Prostate gland (tissue), 2 donors: Measurements from ENCODE around the gene QPCT. TPM values are rescaled to one million over a fixed set of nuclear protein-coding genes. Genes with fewer than 3 reads are reported as not detected.

Source experiments
- DNase-seq: peaks from one replicate; pipeline ENCODE4 v3.0.0-alpha.2; 2019; ENCODE audit warnings: low spot score
- H3K27ac ChIP-seq, 2 donors: fragments of 200-600 bp; sonication (generic); 2 replicates each; pipeline ENCODE4 v1.5.1; 2017 to 2019
- H3K27me3 ChIP-seq: fragments of 200-600 bp; sonication (generic); replicated peaks from 2 replicates; pipeline ENCODE4 v1.5.1; 2019; ENCODE audit not compliant: insufficient read depth
- H3K36me3 ChIP-seq, 2 donors: fragments of 200-600 bp; sonication (generic); 1 replicate in 1 of 2; 2 replicates in 1 of 2; pipeline versions ENCODE4 v1.5.1 to v1.8.1; 2017 to 2019
- H3K4me1 ChIP-seq: fragments of 200-600 bp; sonication (generic); replicated peaks from 2 replicates; pipeline ENCODE4 v1.5.1; 2019
- H3K4me3 ChIP-seq, 2 donors: fragments of 200-600 bp; sonication (generic); 2 replicates each; pipeline ENCODE4 v1.5.1; 2017 to 2019
- H3K9me3 ChIP-seq: fragments of 200-600 bp; sonication (generic); 2 replicates; pipeline ENCODE4 v1.5.1; 2017
- CTCF ChIP-seq, 4 experiments: fragments of 200-600 bp in 2 of 4; fragments of 450-650 bp in 2 of 4; sonication (generic) in 2 of 4; IDR thresholded peaks; 1 replicate in 3 of 4; 2 replicates in 1 of 4; pipeline ENCODE4 v1.5.1; 2016 to 2019; ENCODE audit warnings: antibody characterized with exemption in 4 of 4, mild to moderate bottlenecking in 2 of 4, moderate library complexity in 2 of 4
- POLR2A ChIP-seq: fragments of 450-650 bp; IDR thresholded peaks from one replicate; pipeline ENCODE4 v1.6.1; 2016; ENCODE audit warnings: antibody characterized with exemption, mild to moderate bottlenecking
- POLR2AphosphoS5 ChIP-seq: sonication (generic); formaldehyde crosslinking; IDR thresholded peaks from one replicate; pipeline ENCODE4 v1.6.1; 2017; ENCODE audit warnings: antibody characterized with exemption
- WGBS: methylation state at CpG from one replicate; pipeline ENCODE4 v1.1.5; 2018; 5-methylcytosine and 5-hydroxymethylcytosine counted together
- intact Hi-C: fragments of 100-400 bp; cut with DNase I; formaldehyde crosslinking; loops from one replicate; pipeline ENCODE4 v1.14.2; 2022
- total RNA-seq, 2 donors: library from RNA; depleted of rRNA; stranded (reverse); fragments of >200 nt; gene quantifications; one replicate each; pipeline ENCODE4 v1.1.0, GENCODE V29; 2016

The QPCT gene
- total RNA-seq, 2 donors from 2014 or later: 5.3 to 11.7 TPM

GRCh38 chr2:37326285-37326684 is 18.1 kb upstream of the QPCT start:
- Histone ChIP-seq H3K4me1 (no peaks in the 10 kb centered on the region), H3K36me3 (no peaks in the 10 kb centered on the region), H3K9me3 (no peaks in the 10 kb centered on the region), H3K4me3 (no peak overlapping the region), H3K27ac (peak overlapping the region in 1 of 2 donors; percentile 17), H3K27me3 (no peaks in the 10 kb centered on the region)
- DNase-seq: peak; percentile 14
- 2% methylated on average over 2 of the region's 2 CpGs for WGBS
- no peak for TF ChIP-seq POLR2A
- intact Hi-C loops: no loop called here

DNA sequence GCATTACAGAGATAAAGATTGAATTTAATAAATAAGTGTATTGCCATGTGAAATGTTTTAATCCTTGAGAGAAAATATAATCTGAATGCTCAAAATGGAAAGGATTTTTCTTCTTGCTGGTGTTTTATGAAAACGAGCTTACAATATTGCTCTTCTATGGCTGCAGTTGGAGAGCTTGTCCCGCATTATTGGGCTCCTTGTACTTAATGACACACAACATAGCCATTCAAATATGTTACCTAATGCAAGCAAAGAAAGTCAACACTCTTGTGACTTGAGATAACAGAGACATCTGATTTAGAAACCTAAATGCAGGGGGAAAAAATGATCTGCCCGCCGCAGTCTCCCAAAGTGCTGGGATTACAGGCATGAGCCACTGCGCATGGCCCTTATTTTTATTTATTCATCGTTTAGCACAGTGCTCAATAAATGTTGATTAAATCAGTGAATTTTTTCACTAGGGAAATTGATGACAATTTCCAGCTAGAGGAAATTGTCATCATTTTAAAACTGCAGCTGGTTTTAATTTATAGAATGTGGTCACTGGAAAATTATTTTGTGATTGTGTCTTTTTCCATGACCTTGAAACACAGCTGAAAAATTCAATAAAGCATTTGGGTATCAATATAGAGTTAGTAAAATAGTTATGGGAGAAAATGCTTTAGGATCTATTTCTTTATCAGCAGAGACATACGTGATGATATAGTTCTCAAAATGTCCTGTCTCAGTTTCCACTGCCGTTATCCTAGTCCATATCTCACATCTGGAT is 17.4 kb upstream of the QPCT start:
- Histone ChIP-seq H3K4me3 (no peak overlapping the region), H3K27me3 (no peaks in the 10 kb centered on the region), H3K27ac (no peak overlapping the region), H3K4me1 (no peaks in the 10 kb centered on the region), H3K36me3 (no peaks in the 10 kb centered on the region), H3K9me3 (no peaks in the 10 kb centered on the region)
- intact Hi-C loops: no loop called here
- TF ChIP-seq CTCF (IDR thresholded peaks at IDR 0.05) (no peak), POLR2A (no peak), POLR2AphosphoS5 (no peak)
- no peak for DNase-seq
- WGBS: 85% methylated on average over 8 of the region's 8 CpGs

DNA sequence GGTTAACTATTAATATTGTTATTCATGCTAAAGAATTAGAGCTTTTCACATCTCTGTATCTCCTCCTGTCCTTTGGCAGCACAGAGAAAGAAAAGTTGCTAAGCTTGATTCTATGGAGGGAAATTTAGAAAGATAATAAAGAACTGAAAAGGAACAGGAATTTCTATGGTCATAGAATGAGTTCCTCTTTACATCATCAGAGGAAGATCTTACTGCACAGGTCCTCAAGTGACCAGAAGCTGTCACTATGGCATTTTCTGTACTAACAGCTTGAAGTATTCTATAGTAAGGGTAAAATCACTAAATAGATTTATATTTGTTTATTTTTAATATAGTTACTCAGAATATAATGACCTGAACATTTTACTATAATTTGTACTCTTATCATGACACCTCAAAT is 13.7 kb upstream of the QPCT start:
- no peaks in the 10 kb centered on the region for H3K36me3 ChIP-seq
- TF ChIP-seq POLR2AphosphoS5 (no peak), POLR2A (no peak)
- H3K4me3 ChIP-seq: no peak overlapping the region
- no peak for DNase-seq
- no peak overlapping the region for H3K27ac ChIP-seq
- H3K4me1 ChIP-seq: no peaks in the 10 kb centered on the region
- intact Hi-C loops: no loop called here
- H3K27me3 ChIP-seq: no peaks in the 10 kb centered on the region
- no peaks in the 10 kb centered on the region for H3K9me3 ChIP-seq

DNA sequence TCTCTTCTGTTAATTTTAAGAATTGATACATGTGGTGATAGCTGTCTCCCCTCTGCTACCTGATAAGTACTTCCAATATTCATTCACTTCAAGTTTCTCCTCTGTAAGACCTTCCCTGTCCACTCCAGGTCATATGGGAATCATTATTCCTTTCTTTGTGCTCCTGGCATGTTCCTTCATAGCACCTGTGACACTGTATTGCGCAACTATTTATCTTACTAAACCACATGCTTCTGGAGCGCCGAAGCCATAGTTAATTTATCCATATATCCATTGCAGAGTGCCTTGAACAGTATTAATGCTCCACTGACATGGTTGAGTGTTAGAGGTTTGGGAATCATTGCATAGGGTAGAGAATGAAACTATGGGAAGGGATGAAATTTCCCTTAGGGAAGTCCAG is 11.9 kb upstream of the QPCT start:
- H3K36me3 ChIP-seq: no peaks in the 10 kb centered on the region
- no peak overlapping the region for H3K27ac ChIP-seq
- TF ChIP-seq CTCF (IDR thresholded peaks at IDR 0.05) (no peak), POLR2A (no peak), POLR2AphosphoS5 (no peak)
- H3K9me3 ChIP-seq: no peaks in the 10 kb centered on the region
- no peaks in the 10 kb centered on the region for H3K4me1 ChIP-seq
- no peaks in the 10 kb centered on the region for H3K27me3 ChIP-seq
- H3K4me3 ChIP-seq: no peak overlapping the region
- DNase-seq: no peak
- intact Hi-C loops: no loop called here
- 76% methylated on average over 3 of the region's 3 CpGs for WGBS

DNA sequence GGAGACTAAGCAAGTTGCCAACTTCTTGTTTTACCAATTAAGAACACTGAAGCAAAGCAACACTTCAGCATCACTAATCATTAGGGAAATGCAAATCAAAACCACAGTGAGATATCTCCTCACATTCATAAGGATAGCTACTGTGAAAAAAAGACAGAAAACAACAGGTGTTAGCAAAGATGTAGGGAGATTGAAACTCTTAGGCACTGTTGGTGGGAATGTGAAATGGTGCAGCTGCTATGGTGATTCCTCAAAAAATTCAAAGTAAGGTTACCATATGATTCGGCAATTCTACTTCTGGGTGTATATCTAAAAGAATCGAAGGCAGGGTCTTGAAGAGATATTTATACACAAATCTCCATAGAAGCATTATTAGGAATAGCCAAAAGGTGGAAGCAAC is 11.2 kb upstream of the QPCT start:
- no peaks in the 10 kb centered on the region for H3K4me1 ChIP-seq
- no peak for TF ChIP-seq POLR2A
- TF ChIP-seq CTCF (IDR thresholded peaks at IDR 0.05): no peak
- TF ChIP-seq POLR2AphosphoS5: no peak
- no peaks in the 10 kb centered on the region for H3K36me3 ChIP-seq
- H3K4me3 ChIP-seq: no peak overlapping the region
- DNase-seq: no peak
- intact Hi-C loops: no loop called here
- H3K27me3 ChIP-seq: no peaks in the 10 kb centered on the region
- H3K9me3 ChIP-seq: no peaks in the 10 kb centered on the region
- H3K27ac ChIP-seq: no peak overlapping the region
- WGBS: 95% methylated on average over 2 of the region's 2 CpGs

DNA sequence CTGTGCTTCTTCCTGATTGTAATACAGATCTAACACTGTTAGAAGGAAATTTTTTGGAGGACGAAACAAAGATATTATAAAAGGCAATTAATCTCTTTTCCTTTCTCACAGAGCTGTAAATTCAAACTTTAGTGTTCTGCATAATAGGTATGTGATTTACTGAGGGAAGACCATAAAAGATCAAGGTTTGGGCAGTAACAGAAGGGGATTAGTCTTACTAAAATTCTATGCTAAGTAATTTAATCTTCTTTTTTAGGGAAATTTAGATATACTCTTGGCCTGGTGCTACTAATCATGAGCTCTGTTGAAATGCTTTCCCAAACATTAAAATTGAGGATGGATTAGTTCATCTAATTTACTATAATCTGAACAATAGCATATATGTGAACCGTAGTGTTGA is 8.8 kb upstream of the QPCT start:
- TF ChIP-seq POLR2AphosphoS5: no peak
- TF ChIP-seq POLR2A: no peak
- TF ChIP-seq CTCF (IDR thresholded peaks at IDR 0.05): no peak
- intact Hi-C loops: no loop called here
- H3K4me3 ChIP-seq: no peak overlapping the region
- H3K36me3 ChIP-seq: no peaks in the 10 kb centered on the region
- no peaks in the 10 kb centered on the region for H3K9me3 ChIP-seq
- DNase-seq: no peak
- WGBS: 76% methylated on average over 2 of the region's 2 CpGs
- H3K4me1 ChIP-seq: no peaks in the 10 kb centered on the region
- H3K27me3 ChIP-seq: no peaks in the 10 kb centered on the region
- no peak overlapping the region for H3K27ac ChIP-seq
